HG02970 (cell line): ENCODE measurements around the gene LETM1.

Source experiments
- ATAC-seq: cut with Tn5 transposase; IDR thresholded peaks from one replicate; pipeline ENCODE4 v1.9.1; 2021; ENCODE audit warnings: mild to moderate bottlenecking, moderate library complexity, moderate number of reproducible peaks; ENCODE audit not compliant: unreplicated experiment, low FRiP score

The LETM1 gene

GRCh38 chr4:1809754-1810502, 46.0 kb downstream of the LETM1 start:
- no peak for ATAC-seq

DNA sequence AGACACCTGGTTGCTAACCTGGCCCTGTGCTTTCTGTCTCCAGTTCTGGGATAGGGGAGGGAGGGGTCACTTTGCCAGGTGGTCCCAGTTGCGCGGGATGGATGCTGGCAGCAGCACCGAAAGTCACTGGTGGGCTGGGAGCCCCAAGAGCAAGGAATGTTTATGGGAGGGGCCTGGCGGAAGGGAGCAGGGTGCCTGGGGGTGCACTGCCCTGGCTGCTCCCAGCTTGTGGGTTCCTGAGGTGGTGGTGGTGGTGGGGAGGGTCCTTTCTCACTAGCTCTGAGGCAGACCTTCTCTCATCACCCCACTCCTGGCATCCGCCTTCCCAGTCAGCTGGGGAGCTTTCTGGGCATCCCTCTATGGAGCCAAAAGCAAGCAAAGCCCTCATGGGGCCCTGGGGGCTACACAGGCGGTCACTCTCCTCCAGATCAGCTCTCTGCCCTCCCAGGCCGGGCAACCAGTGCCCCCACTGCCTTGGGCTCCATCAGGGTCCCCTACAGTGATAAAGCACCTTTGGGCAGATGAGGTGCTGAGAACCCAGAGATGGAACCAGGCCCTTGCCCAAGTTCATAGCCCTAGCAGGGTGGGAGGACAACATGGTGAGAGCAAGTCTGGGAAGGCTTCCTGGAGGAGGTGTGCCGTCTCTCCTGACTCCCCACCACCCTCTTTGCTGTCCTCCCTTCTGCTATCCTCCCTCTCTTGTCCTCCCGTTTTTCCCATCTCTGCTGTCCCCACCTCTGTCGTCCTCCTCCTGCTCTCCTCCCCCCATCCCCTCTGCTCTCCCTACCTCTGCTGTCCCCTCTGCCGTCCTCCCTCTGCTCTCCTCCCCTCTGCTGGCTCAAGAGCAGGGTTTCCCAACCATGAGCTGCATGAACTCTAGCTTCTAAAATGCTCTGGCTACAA, 46.9 kb downstream of the LETM1 start:
- no peak for ATAC-seq

GRCh38 chr4:1808396-1808795, 47.6 kb downstream of the LETM1 start:
- ATAC-seq: no peak

GRCh38 chr4:1807332-1807777, 48.6 kb downstream of the LETM1 start:
- no peak for ATAC-seq

DNA sequence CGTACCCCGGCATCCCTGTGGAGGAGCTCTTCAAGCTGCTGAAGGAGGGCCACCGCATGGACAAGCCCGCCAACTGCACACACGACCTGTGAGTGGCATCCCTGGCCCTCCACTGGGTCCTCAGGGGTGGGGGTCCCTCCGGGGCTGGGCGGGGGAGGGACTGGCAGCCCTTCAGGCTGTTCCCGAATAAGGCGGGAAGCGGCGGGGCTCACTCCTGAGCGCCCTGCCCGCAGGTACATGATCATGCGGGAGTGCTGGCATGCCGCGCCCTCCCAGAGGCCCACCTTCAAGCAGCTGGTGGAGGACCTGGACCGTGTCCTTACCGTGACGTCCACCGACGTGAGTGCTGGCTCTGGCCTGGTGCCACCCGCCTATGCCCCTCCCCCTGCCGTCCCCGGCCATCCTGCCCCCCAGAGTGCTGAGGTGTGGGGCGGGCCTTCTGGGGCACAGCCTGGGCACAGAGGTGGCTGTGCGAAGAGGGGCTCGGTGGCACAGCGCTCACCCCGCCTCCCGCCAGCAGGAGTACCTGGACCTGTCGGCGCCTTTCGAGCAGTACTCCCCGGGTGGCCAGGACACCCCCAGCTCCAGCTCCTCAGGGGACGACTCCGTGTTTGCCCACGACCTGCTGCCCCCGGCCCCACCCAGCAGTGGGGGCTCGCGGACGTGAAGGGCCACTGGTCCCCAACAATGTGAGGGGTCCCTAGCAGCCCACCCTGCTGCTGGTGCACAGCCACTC, 49.2 kb downstream of the LETM1 start:
- no peak for ATAC-seq

DNA sequence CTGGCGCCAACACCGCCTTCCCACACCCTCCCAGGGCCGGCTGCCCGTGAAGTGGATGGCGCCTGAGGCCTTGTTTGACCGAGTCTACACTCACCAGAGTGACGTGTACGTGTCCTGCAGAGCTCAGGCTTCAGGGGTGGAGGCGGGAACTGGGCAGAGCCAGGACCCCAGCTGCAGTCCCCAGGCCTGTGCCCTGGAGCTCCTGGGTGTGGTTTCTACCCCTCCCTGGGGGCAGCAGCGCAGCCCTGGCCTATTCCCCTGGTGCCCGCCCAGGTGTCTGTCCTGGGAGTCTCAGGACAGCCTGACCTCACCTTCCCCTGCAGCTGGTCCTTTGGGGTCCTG, 49.8 kb downstream of the LETM1 start:
- ATAC-seq: no peak

DNA sequence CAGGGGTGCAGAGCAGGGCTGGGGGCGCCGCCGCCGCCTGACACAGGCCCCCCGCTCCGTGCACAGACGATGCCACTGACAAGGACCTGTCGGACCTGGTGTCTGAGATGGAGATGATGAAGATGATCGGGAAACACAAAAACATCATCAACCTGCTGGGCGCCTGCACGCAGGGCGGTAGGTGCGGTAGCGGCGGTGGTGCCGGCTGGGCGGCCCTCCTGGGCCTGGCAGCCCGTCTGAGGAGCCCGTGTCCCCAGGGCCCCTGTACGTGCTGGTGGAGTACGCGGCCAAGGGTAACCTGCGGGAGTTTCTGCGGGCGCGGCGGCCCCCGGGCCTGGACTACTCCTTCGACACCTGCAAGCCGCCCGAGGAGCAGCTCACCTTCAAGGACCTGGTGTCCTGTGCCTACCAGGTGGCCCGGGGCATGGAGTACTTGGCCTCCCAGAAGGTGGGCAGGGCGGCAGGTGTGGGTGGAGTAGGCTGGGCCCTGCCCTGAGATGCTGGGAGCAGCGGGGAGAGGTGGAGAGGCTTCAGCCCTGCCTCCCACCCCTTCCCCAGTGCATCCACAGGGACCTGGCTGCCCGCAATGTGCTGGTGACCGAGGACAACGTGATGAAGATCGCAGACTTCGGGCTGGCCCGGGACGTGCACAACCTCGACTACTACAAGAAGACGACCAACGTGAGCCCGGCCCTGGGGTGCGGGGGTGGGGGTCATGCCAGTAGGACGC, 50.3 kb downstream of the LETM1 start:
- no peak for ATAC-seq

DNA sequence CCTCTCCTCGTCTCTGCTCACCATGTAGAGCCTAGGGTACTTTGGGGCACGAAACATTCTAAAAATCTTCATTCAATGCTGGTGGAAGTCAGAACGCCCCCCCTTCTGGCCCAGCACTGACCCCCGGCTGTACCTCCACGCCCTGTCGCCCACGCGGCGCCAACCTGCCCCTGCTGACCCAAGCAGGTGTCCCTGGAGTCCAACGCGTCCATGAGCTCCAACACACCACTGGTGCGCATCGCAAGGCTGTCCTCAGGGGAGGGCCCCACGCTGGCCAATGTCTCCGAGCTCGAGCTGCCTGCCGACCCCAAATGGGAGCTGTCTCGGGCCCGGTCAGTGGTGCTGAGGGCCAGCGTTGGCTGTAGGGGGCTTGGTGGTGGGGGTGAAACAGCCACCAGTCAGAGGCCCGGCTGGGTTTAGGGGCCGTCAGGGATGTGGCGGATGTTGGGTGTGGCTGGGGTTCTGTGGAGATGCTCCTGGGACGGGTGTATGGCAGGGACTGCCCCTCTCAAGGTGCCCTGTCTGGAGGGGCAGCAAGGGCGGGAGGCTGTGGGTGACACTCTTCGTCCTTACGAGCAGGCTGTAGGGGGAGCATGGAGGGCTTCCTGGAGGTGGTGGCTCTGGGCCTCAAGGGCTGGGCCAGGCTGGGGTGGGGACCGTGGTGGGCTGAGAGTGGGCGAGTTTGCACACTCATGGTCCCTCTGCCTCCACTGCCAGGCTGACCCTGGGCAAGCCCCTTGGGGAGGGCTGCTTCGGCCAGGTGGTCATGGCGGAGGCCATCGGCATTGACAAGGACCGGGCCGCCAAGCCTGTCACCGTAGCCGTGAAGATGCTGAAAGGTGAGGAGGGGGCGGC, 51.1 kb downstream of the LETM1 start:
- ATAC-seq: no peak

DNA sequence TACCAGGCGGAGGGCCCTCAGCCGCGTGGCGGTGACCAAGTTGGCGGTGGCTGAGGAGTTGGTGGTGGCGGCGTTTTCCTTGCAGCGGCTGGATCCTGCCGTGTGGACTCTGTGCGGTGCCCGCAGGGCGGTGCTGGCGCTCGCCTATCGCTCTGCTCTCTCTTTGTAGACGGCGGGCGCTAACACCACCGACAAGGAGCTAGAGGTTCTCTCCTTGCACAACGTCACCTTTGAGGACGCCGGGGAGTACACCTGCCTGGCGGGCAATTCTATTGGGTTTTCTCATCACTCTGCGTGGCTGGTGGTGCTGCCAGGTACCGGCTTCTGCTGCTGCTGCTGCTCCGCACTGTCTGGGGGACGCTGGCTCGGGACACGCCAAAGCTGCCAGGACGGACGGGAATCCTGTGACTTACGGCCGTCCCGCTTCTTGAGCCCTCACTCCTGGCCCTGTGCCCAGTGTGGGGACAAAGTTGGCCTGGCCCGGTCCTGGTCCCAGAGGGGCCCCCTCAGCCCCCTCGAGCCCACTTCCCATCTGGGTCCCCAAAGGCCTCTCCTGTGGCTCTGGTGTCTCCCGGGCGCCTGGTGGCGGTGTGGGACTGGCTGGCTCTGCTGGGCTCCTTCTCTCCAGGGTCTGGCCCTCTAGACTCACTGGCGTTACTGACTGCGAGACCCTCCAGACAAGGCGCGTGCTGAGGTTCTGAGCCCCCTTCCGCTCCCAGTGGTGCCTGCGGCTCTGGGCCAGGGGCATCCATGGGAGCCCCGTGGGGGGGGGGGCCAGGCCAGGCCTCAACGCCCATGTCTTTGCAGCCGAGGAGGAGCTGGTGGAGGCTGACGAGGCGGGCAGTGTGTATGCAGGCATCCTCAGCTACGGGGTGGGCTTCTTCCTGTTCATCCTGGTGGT, 52.2 kb downstream of the LETM1 start:
- ATAC-seq: no peak

DNA sequence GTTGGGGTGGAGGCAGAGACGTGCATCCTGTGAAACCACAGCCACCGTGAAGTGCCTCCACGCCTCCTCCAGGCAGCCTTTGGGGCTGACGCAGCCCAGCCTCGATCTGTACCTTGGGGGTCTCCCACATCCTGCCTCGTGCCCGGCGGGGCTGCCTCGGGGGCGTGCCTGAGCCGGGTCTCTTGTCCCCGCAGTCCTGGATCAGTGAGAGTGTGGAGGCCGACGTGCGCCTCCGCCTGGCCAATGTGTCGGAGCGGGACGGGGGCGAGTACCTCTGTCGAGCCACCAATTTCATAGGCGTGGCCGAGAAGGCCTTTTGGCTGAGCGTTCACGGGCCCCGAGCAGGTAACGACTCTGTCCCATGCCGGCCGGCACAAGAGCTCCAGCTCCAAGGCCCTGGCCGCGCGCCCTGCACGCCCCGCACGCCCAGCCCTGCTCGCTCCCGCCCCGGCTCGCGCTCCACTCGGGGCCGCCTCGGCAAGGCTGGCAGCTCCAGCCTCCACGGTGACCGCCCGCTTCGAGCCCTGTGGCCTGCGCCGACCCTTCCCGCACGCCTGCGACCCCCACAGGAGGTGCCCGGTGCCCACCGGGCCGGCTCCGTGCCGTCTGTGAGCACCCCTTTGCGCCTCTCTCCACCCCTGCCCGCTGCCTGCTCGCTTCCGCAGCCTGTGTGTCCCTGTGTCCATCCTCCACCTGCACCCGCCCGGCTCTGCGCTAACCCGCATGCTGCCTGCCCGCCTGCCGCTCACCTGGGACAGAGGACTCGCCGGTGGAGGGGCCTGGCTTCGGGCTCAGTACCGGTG, 53.0 kb downstream of the LETM1 start:
- no peak for ATAC-seq

DNA sequence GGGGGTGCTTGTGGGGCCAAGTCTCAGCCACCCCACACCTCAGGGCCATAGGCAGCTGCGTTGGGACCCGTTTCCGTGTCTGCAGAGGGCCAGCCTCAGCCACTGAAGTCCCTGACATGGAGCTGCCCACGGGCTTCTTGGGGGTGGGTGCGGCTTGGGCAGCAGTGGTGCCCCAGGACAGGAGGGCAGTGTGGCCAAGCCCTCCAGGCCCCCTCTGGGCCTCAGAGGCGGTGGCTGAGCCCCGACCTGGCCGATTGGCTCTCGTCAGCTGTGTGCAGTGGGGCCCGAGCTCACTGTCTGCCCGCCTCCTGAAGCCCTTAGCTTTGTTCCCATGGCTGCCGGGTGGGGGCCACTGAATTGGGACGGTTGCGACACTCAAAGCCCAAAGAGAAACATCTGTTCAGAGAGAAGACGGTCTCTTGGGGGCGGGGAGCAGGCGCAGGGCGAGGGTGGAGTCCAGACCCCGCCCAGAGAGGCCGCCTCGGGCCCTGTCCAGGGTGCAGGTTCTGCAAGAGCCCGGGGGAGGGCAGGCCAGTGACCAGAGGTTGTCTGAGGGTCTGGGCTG, 53.7 kb downstream of the LETM1 start:
- no peak for ATAC-seq

- ATAC-seq: no peak
These were observed 54.5 kb downstream of the LETM1 start for GRCh38 chr4:1801286-1801958.

DNA sequence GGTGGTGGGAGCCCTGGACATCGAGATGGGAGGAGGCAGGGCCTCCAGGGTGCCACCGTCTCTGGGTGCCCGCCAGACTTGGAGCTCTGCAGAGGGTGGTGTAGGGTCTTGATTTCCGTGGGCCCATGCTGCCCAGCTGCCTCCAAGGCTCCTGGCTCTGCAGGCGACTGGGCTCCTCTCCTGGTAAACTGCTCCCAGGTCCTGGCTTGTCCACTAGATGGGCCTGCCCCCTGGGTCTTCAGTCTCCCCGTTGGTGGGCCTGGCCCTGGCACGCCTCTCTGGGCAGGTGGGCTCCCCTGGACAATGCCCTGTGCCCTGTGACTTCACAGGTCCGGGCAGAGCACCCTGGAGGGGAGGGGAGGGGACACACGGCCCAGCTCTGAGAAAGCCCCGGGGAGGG, 55.2 kb downstream of the LETM1 start:
- ATAC-seq: no peak

- ATAC-seq: no peak
These were observed 56.3 kb downstream of the LETM1 start for GRCh38 chr4:1799387-1800375.

GRCh38 chr4:1798580-1799386, 57.2 kb downstream of the LETM1 start:
- no peak for ATAC-seq
